Mucosa of descending colon (tissue), 3 donors: ENCODE results near the gene DUSP15. TPM values are rescaled to one million over a fixed set of nuclear protein-coding genes. Genes with fewer than 3 reads are reported as not detected.

Source experiments
- ATAC-seq: fragments of 200-7000 bp; cut with Tn5 transposase; one replicate; pipeline ENCODE4 v1.9.1; 2020; ENCODE audit warnings: mild to moderate bottlenecking, moderate library complexity
- DNase-seq, 3 donors: peaks; one replicate each; pipeline ENCODE4 v3.0.0-alpha.2; 2020
- H3K36me3 ChIP-seq: fragments of 200-600 bp; one replicate; pipeline ENCODE4 v1.8.0; 2021; ENCODE audit warnings: low read depth, mild to moderate bottlenecking
- H3K4me1 ChIP-seq: fragments of 200-600 bp; one replicate; pipeline ENCODE4 v1.8.0; 2021; ENCODE audit warnings: low read depth, mild to moderate bottlenecking
- H3K4me3 ChIP-seq: fragments of 200-600 bp; one replicate; pipeline ENCODE4 v1.8.0; 2021; ENCODE audit warnings: mild to moderate bottlenecking
- H3K9me3 ChIP-seq: fragments of 200-600 bp; one replicate; pipeline ENCODE4 v1.8.0; 2021; ENCODE audit warnings: mild to moderate bottlenecking
- intact Hi-C, 2 donors: fragments of 100-400 bp; cut with DNase I in 1 of 2; cut with micrococcal nuclease in 1 of 2; formaldehyde crosslinking; loops; one replicate each; pipeline versions ENCODE4 v1.11.0 to v1.11.1; 2022; cut with DNase I, micrococcal nuclease
- total RNA-seq, 3 donors: library from RNA; stranded (reverse); fragmentation: NEBNext Ultra II Directional in 2 of 3; extraction: Animal tissue kit (Norgen Biotek cat#: 25700) in 2 of 3; gene quantifications; one replicate each; pipeline versions ENCODE4 v1.2.1 to v1.2.4, GENCODE V29; 2021 to 2023
- TF ChIP-seq, protein P1 (sequence below): fragments of 200-600 bp; IDR thresholded peaks from one replicate; pipeline ENCODE4 v1.8.0; 2022; ENCODE audit warnings: antibody characterized with exemption, mild to moderate bottlenecking
- donor health status: DM: no; HTN: no; CAD: no; lungs with moderate emphysema.
- donor health status: DM: no; HTN: no; CAD: no.
- donor health status: DM: no; HTN: yes; CAD: no.

Gene DUSP15
- total RNA-seq, 3 donors from 2014 or later, result 0.58 to 1.7 TPM; not detected in 1

GRCh38 chr20:31823360-31824124 is 46.8 kb downstream of the DUSP15 start:
- ATAC-seq, result no peak
- TF ChIP-seq, protein P1, sequence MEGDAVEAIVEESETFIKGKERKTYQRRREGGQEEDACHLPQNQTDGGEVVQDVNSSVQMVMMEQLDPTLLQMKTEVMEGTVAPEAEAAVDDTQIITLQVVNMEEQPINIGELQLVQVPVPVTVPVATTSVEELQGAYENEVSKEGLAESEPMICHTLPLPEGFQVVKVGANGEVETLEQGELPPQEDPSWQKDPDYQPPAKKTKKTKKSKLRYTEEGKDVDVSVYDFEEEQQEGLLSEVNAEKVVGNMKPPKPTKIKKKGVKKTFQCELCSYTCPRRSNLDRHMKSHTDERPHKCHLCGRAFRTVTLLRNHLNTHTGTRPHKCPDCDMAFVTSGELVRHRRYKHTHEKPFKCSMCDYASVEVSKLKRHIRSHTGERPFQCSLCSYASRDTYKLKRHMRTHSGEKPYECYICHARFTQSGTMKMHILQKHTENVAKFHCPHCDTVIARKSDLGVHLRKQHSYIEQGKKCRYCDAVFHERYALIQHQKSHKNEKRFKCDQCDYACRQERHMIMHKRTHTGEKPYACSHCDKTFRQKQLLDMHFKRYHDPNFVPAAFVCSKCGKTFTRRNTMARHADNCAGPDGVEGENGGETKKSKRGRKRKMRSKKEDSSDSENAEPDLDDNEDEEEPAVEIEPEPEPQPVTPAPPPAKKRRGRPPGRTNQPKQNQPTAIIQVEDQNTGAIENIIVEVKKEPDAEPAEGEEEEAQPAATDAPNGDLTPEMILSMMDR, result no peak

GRCh38 chr20:31822421-31823330 is 47.7 kb downstream of the DUSP15 start:
- Histone ChIP-seq H3K4me1 (no peaks in the 10 kb centered on the region), H3K36me3 (no peaks in the 10 kb centered on the region), H3K4me3 (no peak overlapping the region), H3K9me3 (no peaks in the 10 kb centered on the region)
- ATAC-seq (peak; percentile 89), DNase-seq (peak; percentile 74 to 80 (median 75))
- TF ChIP-seq, protein P1, result peak; percentile 98
- intact Hi-C loops, result loop anchor here in 1 of 2 donors (5.0 kb wide), 1 partner anchor 215 kb away; no protein-coding TSS in a partner anchor

More at GRCh38 chr20:31823360-31824124, 46.8 kb downstream of the DUSP15 start:
- Histone ChIP-seq H3K4me3 (no peak overlapping the region), H3K4me1 (no peaks in the 10 kb centered on the region), H3K9me3 (no peaks in the 10 kb centered on the region), H3K36me3 (no peaks in the 10 kb centered on the region)
- DNase-seq, result no peak
- intact Hi-C loops, result loop anchor here in 1 of 2 donors (5.0 kb wide), 1 partner anchor 214 kb away; no protein-coding TSS in a partner anchor

DNA sequence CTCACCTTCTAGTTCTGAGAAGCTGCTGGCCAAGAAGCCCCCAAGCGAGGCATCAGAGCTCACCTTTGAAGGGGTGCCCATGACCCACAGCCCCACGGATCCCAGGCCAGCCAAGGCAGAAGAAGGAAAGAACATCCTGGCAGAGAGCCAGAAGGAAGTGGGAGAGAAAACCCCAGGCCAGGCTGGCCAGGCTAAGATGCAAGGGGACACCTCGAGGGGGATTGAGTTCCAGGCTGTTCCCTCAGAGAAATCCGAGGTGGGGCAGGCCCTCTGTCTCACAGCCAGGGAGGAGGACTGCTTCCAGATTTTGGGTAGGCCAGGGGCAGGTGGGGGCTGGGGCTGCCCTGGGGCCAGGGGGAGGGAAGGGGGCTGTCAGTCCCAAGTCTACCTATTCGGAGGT is 48.9 kb downstream of the DUSP15 start:
- intact Hi-C loops, result loop anchor here in 1 of 2 donors (5.0 kb wide), 1 partner anchor 216 kb away; no protein-coding TSS in a partner anchor
- H3K4me1 ChIP-seq, result no peaks in the 10 kb centered on the region
- H3K36me3 ChIP-seq, result no peaks in the 10 kb centered on the region
- DNase-seq (no peak), ATAC-seq (no peak)
- no peaks in the 10 kb centered on the region for H3K9me3 ChIP-seq
- TF ChIP-seq, protein P1, result no peak
- H3K4me3 ChIP-seq, result no peak overlapping the region

GRCh38 chr20:31820228-31820627 is 50.1 kb downstream of the DUSP15 start:
- ATAC-seq (no peak), DNase-seq (no peak)
- intact Hi-C loops, result loop anchor here in 1 of 2 donors (5.0 kb wide), 1 partner anchor 217 kb away; no protein-coding TSS in a partner anchor
- H3K9me3 ChIP-seq, result no peaks in the 10 kb centered on the region
- H3K4me3 ChIP-seq, result no peak overlapping the region
- H3K36me3 ChIP-seq, result no peaks in the 10 kb centered on the region
- TF ChIP-seq, protein P1, result no peak
- peaks cover 5% of the 10 kb centered on the region for H3K4me1 ChIP-seq

DNA sequence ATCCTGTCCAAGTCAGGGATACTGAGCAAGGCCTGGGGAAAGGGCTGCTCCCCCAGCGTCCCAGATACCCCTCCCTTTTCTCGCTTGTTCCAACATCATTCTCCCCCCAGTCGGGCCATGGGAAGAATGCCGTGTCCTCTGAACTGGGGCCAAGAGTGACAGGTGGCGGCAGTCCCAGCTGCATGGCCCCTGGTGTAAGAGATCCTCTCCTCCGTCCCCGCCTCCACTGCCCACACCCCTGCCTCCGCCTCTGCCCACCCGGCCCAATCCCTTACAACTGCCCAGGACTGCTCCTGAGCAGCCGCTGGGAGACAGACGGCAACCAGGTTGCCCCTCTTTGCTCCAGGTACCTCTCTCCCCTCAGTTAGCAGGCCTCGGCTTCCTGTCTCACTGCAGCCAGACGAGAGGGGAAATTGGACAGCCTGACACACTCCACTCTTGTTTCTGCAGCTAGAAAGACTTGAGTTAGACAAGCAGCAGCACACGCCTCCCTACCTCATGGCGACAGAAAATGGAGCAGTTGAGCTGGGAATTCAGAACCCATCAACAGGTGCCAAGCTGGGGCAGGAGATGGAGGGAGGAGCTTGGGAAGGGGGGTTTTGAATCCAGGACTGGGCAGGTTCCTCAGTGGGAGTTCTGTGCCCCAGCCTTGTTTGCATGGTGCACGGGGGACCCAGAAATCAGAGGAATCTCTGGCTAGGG is 51.1 kb downstream of the DUSP15 start, which contains the start of gene MYLK2:
Gene MYLK2, plus strand, starts transcription at position 274 of the 702 bp plus-strand sequence. Its CDS starts 225 bp downstream, at position 499.
- no peaks in the 10 kb centered on the region for H3K36me3 ChIP-seq
- ATAC-seq (no peak), DNase-seq (no peak)
- H3K4me1 ChIP-seq, result peaks cover 5% of the 10 kb centered on the region
- intact Hi-C loops, result no loop called here
- TF ChIP-seq, protein P1, result no peak
- H3K9me3 ChIP-seq, result no peaks in the 10 kb centered on the region
- no peak within 1 kb of the TSS for H3K4me3 ChIP-seq
